Measurements from ENCODE around the gene NAXD.

DNA sequence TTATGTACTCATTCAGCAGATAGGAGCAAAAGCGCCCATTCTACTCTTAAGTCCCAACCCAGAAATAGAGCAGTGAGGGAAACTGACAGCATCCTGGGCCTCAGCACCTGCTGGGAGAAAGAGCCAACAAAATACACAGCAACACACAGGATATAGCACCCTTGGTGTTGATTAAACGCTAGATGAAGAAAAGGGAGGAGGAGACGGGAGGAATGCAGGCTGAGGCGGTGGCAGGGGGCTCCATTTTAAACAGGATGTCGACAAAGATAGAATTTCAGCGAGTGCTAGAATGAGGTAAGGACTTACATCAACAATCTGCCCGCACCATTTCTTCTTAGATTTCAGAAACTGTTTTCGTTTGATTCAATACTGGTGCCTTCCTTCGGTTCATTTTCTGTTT, 49.2 kb upstream of the NAXD start:
- TF ChIP-seq EP300 (conservative IDR thresholded peaks at IDR 0.05; ENCODE audit: poor library complexity, severe bottlenecking) (no peak), CTCF (IDR thresholded peaks at IDR 0.05; ENCODE audit: poor library complexity, severe bottlenecking) (no peak), POLR2AphosphoS5 (IDR thresholded peaks at IDR 0.05) (no peak)

Measured in neural cell (in vitro differentiated cells).